ENCODE results near the gene MSRB3. TPM values are rescaled to one million over a fixed set of nuclear protein-coding genes. Genes with fewer than 3 reads are reported as not detected.
"Not testable (repeated sequence)": the region's sequence is repeated elsewhere in the genome, so short reads cannot be mapped to it uniquely, and the experiment has no call there.

Gene MSRB3
- polyA plus RNA-seq, 4 donors: 20.3 to 42.5 (median 23.9) TPM

GRCh38 chr12:65285532-65285931 is 7.0 kb downstream of the MSRB3 start:
- not testable (repeated sequence) for DNase-seq (ENCODE audit: low read depth in 4 of 4, low spot score in 3 of 4)

GRCh38 chr12:65287426-65287825 is 8.9 kb downstream of the MSRB3 start:
- DNase-seq (ENCODE audit: low read depth in 4 of 4, low spot score in 3 of 4): no peak

GRCh38 chr12:65292241-65292640 is 13.8 kb downstream of the MSRB3 start:
- no peak for DNase-seq (ENCODE audit: low read depth in 4 of 4, low spot score in 3 of 4)

GRCh38 chr12:65293735-65294134 is 15.3 kb downstream of the MSRB3 start:
- DNase-seq (ENCODE audit: low read depth in 4 of 4, low spot score in 3 of 4): no peak

- no peak for DNase-seq (ENCODE audit: low read depth in 4 of 4, low spot score in 3 of 4)
Observed at GRCh38 chr12:65294641-65295262, 16.3 kb downstream of the MSRB3 start.

GRCh38 chr12:65296508-65297265 is 18.2 kb downstream of the MSRB3 start:
- DNase-seq (ENCODE audit: low read depth in 4 of 4, low spot score in 3 of 4): no peak

- DNase-seq (ENCODE audit: low read depth in 4 of 4, low spot score in 3 of 4): no peak
Observed at GRCh38 chr12:65300097-65300496, 21.6 kb downstream of the MSRB3 start.

- DNase-seq (ENCODE audit: low read depth in 4 of 4, low spot score in 3 of 4): no peak
Observed at GRCh38 chr12:65300679-65301349, 22.3 kb downstream of the MSRB3 start.

GRCh38 chr12:65302891-65303290 is 24.4 kb downstream of the MSRB3 start:
- no peak for DNase-seq (ENCODE audit: low read depth in 4 of 4, low spot score in 3 of 4)

- DNase-seq (ENCODE audit: low read depth in 4 of 4, low spot score in 3 of 4): no peak
Observed at GRCh38 chr12:65305346-65305950, 27.0 kb downstream of the MSRB3 start.

GRCh38 chr12:65306366-65307168 is 28.1 kb downstream of the MSRB3 start:
- DNase-seq (ENCODE audit: low read depth in 4 of 4, low spot score in 3 of 4): no peak

- DNase-seq (ENCODE audit: low read depth in 4 of 4, low spot score in 3 of 4): no peak
Observed at GRCh38 chr12:65307169-65307501, 28.7 kb downstream of the MSRB3 start.

- DNase-seq (ENCODE audit: low read depth in 4 of 4, low spot score in 3 of 4): no peak
Observed at GRCh38 chr12:65308006-65308405, 29.5 kb downstream of the MSRB3 start.

- DNase-seq (ENCODE audit: low read depth in 4 of 4, low spot score in 3 of 4): no peak
Observed at GRCh38 chr12:65308601-65309071, 30.2 kb downstream of the MSRB3 start.

- DNase-seq (ENCODE audit: low read depth in 4 of 4, low spot score in 3 of 4): no peak
Observed at GRCh38 chr12:65311260-65311659, 32.8 kb downstream of the MSRB3 start.

- no peak for DNase-seq (ENCODE audit: low read depth in 4 of 4, low spot score in 3 of 4)
Observed at GRCh38 chr12:65313719-65314317, 35.3 kb downstream of the MSRB3 start.

- DNase-seq (ENCODE audit: low read depth in 4 of 4, low spot score in 3 of 4): not testable (repeated sequence)
Observed at GRCh38 chr12:65315238-65315637, 36.8 kb downstream of the MSRB3 start.

GRCh38 chr12:65318186-65318685 is 39.8 kb downstream of the MSRB3 start:
- DNase-seq (ENCODE audit: low read depth in 4 of 4, low spot score in 3 of 4): no peak

- DNase-seq (ENCODE audit: low read depth in 4 of 4, low spot score in 3 of 4): no peak
Observed at GRCh38 chr12:65319688-65320200, 41.3 kb downstream of the MSRB3 start.

- DNase-seq (ENCODE audit: low read depth in 4 of 4, low spot score in 3 of 4): no peak
Observed at GRCh38 chr12:65323070-65323469, 44.6 kb downstream of the MSRB3 start.
